Lower lobe of right lung (tissue), 2 donors: ENCODE measurements around the gene TCEA3. TPM values are rescaled to one million over a fixed set of nuclear protein-coding genes. Genes with fewer than 3 reads are reported as not detected.

Source experiments
- ATAC-seq, 2 donors: fragments of 200-7000 bp; cut with Tn5 transposase; one replicate each; pipeline ENCODE4 v1.9.1; 2020 to 2022; ENCODE audit warnings: mild to moderate bottlenecking in 2 of 2, moderate library complexity in 2 of 2
- DNase-seq: peaks from one replicate; pipeline ENCODE4 v3.0.0-alpha.2; 2020
- H3K27ac ChIP-seq: fragments of 200-600 bp; one replicate; pipeline ENCODE4 v1.8.0; 2022
- H3K27me3 ChIP-seq: fragments of 200-600 bp; one replicate; pipeline ENCODE4 v1.8.0; 2022; ENCODE audit warnings: low read depth
- H3K36me3 ChIP-seq: fragments of 200-600 bp; one replicate; pipeline ENCODE4 v1.8.0; 2022; ENCODE audit warnings: mild to moderate bottlenecking
- H3K4me1 ChIP-seq: fragments of 200-600 bp; one replicate; pipeline ENCODE4 v1.8.0; 2022
- H3K4me3 ChIP-seq: fragments of 200-600 bp; one replicate; pipeline ENCODE4 v1.8.0; 2022; ENCODE audit warnings: mild to moderate bottlenecking
- H3K9me3 ChIP-seq: fragments of 200-600 bp; one replicate; pipeline ENCODE4 v1.8.0; 2022
- intact Hi-C: fragments of 100-400 bp; cut with DNase I; formaldehyde crosslinking; loops from one replicate; pipeline ENCODE4 v1.11.0; 2022
- total RNA-seq: library from RNA; stranded (reverse); fragmentation: NEBNext Ultra II Directional; extraction: Animal tissue kit (Norgen Biotek cat#: 25700); gene quantifications from one replicate; pipeline ENCODE4 v1.2.1, GENCODE V29; 2021
- TF ChIP-seq, protein P1 (sequence below): fragments of 200-600 bp; IDR thresholded peaks from one replicate; pipeline ENCODE4 v1.8.0; 2022; ENCODE audit warnings: antibody characterized with exemption, mild to moderate bottlenecking
- donor health status: DM: no; HTN: yes; CAD: no; lungs with severe emphysema.

The TCEA3 gene
- total RNA-seq, 1 donor from 2014 or later: 41.9 TPM

DNA sequence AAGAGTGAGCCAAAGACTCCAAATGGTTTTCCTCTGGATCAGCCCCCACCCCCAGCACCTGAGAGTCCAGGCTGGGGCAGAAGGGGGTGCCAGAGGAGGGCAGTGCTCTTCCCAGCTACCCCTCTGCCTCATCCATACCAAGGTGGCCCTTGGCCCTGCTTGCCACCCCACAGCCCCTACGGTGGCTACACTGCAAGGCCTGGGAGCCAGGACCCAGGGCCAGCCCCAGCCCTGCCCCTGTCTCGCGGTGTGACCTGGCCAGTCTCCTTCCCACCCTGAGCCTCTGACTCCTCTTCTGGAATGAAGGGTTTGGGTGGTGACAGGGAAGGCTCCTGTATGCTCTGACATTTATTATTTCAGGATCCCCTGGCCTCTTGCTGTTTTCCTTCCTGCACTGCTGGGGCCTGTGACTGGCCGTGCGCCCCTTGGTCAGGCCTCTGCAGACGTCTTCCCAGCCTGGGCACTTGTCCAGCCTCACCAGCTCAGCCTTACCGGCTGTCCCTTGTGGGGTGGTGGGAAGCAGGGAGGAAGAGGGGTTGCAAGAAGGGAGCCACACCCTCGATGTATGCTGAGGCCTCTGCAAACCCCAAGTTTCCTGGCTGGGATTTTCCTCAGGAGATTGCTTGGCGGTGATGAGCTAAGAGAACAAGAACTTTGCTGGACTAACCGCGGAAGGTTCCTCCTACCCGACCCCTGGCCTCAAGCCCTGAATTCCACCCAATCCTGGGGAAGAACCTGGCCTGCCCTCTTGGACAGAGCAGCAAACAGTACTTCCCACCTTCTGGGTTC is 45.9 kb upstream of the TCEA3 start:
- TF ChIP-seq, protein P1, sequence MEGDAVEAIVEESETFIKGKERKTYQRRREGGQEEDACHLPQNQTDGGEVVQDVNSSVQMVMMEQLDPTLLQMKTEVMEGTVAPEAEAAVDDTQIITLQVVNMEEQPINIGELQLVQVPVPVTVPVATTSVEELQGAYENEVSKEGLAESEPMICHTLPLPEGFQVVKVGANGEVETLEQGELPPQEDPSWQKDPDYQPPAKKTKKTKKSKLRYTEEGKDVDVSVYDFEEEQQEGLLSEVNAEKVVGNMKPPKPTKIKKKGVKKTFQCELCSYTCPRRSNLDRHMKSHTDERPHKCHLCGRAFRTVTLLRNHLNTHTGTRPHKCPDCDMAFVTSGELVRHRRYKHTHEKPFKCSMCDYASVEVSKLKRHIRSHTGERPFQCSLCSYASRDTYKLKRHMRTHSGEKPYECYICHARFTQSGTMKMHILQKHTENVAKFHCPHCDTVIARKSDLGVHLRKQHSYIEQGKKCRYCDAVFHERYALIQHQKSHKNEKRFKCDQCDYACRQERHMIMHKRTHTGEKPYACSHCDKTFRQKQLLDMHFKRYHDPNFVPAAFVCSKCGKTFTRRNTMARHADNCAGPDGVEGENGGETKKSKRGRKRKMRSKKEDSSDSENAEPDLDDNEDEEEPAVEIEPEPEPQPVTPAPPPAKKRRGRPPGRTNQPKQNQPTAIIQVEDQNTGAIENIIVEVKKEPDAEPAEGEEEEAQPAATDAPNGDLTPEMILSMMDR: no peak
- Histone ChIP-seq H3K4me1 (peaks cover 19% of the 10 kb centered on the region), H3K27ac (peak overlapping the region; percentile 31), H3K27me3 (no peaks in the 10 kb centered on the region), H3K36me3 (no peaks in the 10 kb centered on the region), H3K4me3 (no peak overlapping the region), H3K9me3 (no peaks in the 10 kb centered on the region)
- DNase-seq (no peak), ATAC-seq (peak; percentile 23 to 31)
- intact Hi-C loops: no loop called here

DNA sequence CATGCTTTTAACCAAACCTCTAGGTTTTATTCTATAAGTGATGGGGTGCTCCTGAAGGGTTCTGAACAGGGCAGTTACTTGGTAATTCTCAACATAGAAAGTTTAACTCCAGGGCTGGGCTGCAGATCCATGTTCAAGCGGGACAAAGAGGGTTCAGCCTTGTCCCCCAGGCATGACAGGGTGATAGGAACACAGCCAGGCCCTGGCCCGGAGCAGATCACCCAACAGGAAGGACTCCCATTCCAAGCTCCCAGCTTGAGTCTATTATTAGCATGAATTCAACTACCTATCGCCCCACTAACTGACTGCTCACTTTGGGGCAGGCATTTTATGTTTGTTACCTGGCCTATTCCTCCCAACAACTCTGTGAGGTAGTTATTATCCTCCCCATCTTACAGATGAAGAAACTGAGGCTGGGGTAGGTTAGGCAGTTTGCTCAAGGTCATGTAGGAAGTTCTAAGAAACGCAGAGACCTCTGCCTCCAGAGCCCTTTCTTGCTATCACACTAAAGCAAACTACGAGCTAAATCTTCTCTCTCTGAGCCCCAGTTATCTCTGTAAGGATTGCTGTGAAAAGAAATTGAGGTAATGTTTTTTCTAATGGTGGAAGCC is 44.9 kb upstream of the TCEA3 start:
- H3K4me1 ChIP-seq: peaks cover 9% of the 10 kb centered on the region
- intact Hi-C loops: no loop called here
- H3K36me3 ChIP-seq: no peaks in the 10 kb centered on the region
- no peak for DNase-seq
- ATAC-seq: no peak
- H3K27ac ChIP-seq: no peak overlapping the region
- no peaks in the 10 kb centered on the region for H3K9me3 ChIP-seq
- no peaks in the 10 kb centered on the region for H3K27me3 ChIP-seq
- TF ChIP-seq, protein P1: no peak
- no peak overlapping the region for H3K4me3 ChIP-seq

GRCh38 chr1:23466423-23466989 is 42.0 kb upstream of the TCEA3 start:
- no peak for ATAC-seq
- intact Hi-C loops: no loop called here
- no peaks in the 10 kb centered on the region for H3K9me3 ChIP-seq
- H3K4me3 ChIP-seq: no peak overlapping the region
- no peaks in the 10 kb centered on the region for H3K36me3 ChIP-seq
- H3K27me3 ChIP-seq: no peaks in the 10 kb centered on the region
- no peak overlapping the region for H3K27ac ChIP-seq
- peaks cover 9% of the 10 kb centered on the region for H3K4me1 ChIP-seq
- TF ChIP-seq, protein P1: no peak
- no peak for DNase-seq

GRCh38 chr1:23463286-23463685 is 38.7 kb upstream of the TCEA3 start:
- no peak overlapping the region for H3K27ac ChIP-seq
- no peaks in the 10 kb centered on the region for H3K9me3 ChIP-seq
- TF ChIP-seq, protein P1: no peak
- H3K36me3 ChIP-seq: no peaks in the 10 kb centered on the region
- DNase-seq (no peak), ATAC-seq (no peak)
- H3K4me1 ChIP-seq: no peaks in the 10 kb centered on the region
- H3K4me3 ChIP-seq: no peak overlapping the region
- intact Hi-C loops: no loop called here
- no peaks in the 10 kb centered on the region for H3K27me3 ChIP-seq

- no peaks in the 10 kb centered on the region for H3K9me3 ChIP-seq
- H3K4me3 ChIP-seq: no peak overlapping the region
- no peak overlapping the region for H3K27ac ChIP-seq
- no peaks in the 10 kb centered on the region for H3K4me1 ChIP-seq
- no peaks in the 10 kb centered on the region for H3K36me3 ChIP-seq
- DNase-seq (no peak), ATAC-seq (no peak)
- intact Hi-C loops: no loop called here
- TF ChIP-seq, protein P1: no peak
- no peaks in the 10 kb centered on the region for H3K27me3 ChIP-seq
These were observed 38.2 kb upstream of the TCEA3 start for GRCh38 chr1:23462766-23463165.
